Measurements from ENCODE around the gene RAP1GDS1. TPM values are rescaled to one million over a fixed set of nuclear protein-coding genes. Genes with fewer than 3 reads are reported as not detected.
A peak's percentile ranks its signal among the peaks of the same experiment; 100 is the strongest.
"Not testable (repeated sequence)": the region's sequence is repeated elsewhere in the genome, so short reads cannot be mapped to it uniquely, and the experiment has no call there.

RAP1GDS1 gene
- total RNA-seq, 1 experiment from 2014 or later: 141 TPM

DNA sequence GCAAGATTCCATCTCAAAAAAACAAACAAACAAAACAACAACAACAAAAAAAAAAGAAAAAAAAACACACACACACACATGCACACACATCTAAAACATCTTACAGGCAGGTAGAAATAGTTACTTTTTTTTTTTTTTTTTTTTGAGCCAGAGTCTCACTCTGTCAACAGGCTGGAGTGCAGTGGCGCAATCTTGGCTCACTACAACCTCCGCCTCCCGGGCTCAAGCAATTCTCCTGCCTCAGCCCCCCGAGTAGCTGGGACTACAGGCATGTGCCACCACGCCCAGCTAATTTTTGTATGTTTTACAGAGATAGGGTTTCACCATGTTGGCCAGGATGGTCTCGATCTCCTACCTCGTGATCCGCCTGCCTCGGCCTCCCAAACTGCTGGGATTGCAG lies 196.2 kb downstream of the RAP1GDS1 start:
- not testable (repeated sequence) for H3K27ac ChIP-seq (ENCODE audit: low read length); H3K4me3 ChIP-seq (ENCODE audit: low read length)

DNA sequence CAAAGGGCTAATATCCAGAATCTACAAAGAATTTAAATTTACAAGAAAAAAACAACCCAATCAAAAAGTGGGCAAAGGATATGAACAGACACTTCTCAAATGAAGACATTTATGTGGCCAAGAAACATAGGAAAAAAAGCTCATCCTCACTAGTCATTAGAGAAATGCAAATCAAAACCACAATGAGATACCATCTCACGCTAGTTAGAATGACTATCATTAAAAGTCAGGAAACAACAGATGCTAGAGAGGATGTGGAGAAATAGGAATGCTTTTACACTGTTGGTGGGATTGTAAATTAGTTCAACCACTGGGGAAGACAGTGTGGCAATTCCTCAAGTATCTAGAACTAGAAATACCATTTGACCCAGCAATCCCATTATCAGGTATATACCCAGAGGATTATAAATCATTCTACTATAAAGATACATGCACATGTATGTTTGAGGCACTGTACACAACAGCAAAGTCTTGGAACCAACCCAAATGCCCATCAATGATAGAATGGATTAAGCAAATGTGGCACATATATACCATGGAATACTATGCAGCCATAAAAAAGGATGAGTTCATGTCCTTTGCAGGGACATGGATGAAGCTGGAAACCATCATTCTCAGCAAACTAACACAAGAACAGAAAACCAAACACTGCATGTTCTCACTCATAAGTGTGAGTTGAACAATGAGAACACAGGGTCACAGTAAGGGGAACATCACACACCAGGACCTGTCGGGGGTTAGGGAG lies 200.1 kb downstream of the RAP1GDS1 start:
- not testable (repeated sequence) for H3K9ac ChIP-seq (ENCODE audit: low read length); H3K4me2 ChIP-seq (ENCODE audit: low read depth, low read length, poor library complexity, severe bottlenecking); H3K9me3 ChIP-seq (ENCODE audit: low read length); H4K20me1 ChIP-seq (ENCODE audit: insufficient read depth, low read depth, low read length); H3K27ac ChIP-seq (ENCODE audit: low read length); H3K4me3 ChIP-seq (ENCODE audit: low read length); H3K27me3 ChIP-seq (ENCODE audit: low read length); H2AFZ ChIP-seq (ENCODE audit: low read length); DNase-seq; H3K4me1 ChIP-seq (ENCODE audit: low read length); H3K9me2 ChIP-seq (replicated peaks; ENCODE audit: insufficient read depth, low read length); H3K36me3 ChIP-seq (ENCODE audit: insufficient read depth, low read length); H3K79me2 ChIP-seq (ENCODE audit: low read length)

More for the DNA sequence above, 196.2 kb downstream of the RAP1GDS1 start:
- not testable (repeated sequence) for H3K9me3 ChIP-seq (ENCODE audit: low read length); H4K20me1 ChIP-seq (ENCODE audit: insufficient read depth, low read depth, low read length); H3K4me1 ChIP-seq (ENCODE audit: low read length); H3K9me2 ChIP-seq (replicated peaks; ENCODE audit: insufficient read depth, low read length); H3K9ac ChIP-seq (ENCODE audit: low read length); H2AFZ ChIP-seq (ENCODE audit: low read length); H3K79me2 ChIP-seq (ENCODE audit: low read length); H3K4me2 ChIP-seq (ENCODE audit: low read depth, low read length, poor library complexity, severe bottlenecking); H3K36me3 ChIP-seq (ENCODE audit: insufficient read depth, low read length); H3K27me3 ChIP-seq (ENCODE audit: low read length); DNase-seq

DNA sequence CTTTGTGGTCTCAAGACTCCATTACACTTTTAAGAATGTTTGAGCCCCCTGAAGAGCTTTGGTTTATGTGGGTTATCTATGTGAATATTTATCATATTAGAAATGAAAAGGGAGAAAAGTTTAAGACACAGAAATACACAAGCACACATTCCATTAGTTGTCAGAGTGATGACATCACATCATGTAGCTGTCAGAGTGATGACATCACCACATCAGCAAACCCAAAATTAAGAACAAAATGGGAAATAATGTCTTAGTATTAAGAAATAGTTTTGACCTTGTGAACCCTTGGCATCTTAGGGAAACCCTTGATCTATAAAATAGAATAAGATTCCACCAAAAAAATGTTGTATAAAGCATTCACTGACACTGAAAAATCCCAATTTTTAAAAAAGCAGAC lies 201.3 kb downstream of the RAP1GDS1 start:
- Histone ChIP-seq H3K27me3 (ENCODE audit: low read length) (no peaks in the 10 kb centered on the region), H3K36me3 (ENCODE audit: insufficient read depth, low read length) (no peaks in the 10 kb centered on the region), H3K9me3 (ENCODE audit: low read length) (no peaks in the 10 kb centered on the region), H3K4me1 (ENCODE audit: low read length) (no peaks in the 10 kb centered on the region), H3K9me2 (replicated peaks; ENCODE audit: insufficient read depth, low read length) (no peaks in the 10 kb centered on the region), H4K20me1 (ENCODE audit: insufficient read depth, low read depth, low read length) (no peaks in the 10 kb centered on the region), H2AFZ (ENCODE audit: low read length) (no peak overlapping the region), H3K4me3 (ENCODE audit: low read length) (no peak overlapping the region), H3K4me2 (ENCODE audit: low read depth, low read length, poor library complexity, severe bottlenecking) (no peak overlapping the region), H3K9ac (ENCODE audit: low read length) (no peak overlapping the region), H3K79me2 (ENCODE audit: low read length) (no peaks in the 10 kb centered on the region), H3K27ac (ENCODE audit: low read length) (no peak overlapping the region)
- no peak for DNase-seq

DNA sequence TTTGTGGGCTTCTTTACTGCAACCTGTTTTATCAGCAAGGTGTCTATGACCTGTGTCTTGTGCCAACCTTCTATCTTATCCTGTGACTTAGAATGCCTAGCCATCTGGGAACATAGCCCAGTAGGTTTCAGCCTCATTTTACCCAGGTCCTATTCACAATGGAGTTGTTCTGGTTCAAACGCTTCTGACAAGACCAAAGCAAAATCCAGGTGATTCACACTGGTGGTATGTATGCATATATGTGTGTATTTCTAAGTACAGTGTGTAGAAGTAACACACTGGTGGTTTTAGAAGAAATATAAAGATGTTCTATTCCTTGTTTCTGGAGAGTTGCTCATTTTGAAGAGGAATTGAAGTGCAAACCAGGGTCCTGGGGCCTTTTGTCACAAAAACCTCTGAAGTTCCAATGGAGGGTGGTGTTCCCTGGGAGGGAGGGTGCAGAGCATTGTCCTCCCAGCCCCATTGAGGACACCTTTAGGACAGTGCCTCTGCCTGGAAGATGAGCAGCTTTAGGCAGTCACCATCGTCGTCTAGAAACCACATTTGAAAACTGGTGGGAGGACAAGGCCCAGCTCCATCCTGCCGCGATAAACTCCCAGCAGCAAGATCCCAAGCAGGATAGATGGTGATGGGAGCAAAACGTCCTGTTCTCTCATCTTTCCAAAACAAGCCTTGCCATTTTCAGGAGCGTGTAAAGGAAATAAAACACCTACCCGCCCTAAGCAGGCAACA lies 205.8 kb downstream of the RAP1GDS1 start:
- Histone ChIP-seq H3K4me1 (ENCODE audit: low read length) (peaks cover 4% of the 10 kb centered on the region), H3K4me3 (ENCODE audit: low read length) (no peak overlapping the region), H4K20me1 (ENCODE audit: insufficient read depth, low read depth, low read length) (no peaks in the 10 kb centered on the region), H3K27me3 (ENCODE audit: low read length) (no peaks in the 10 kb centered on the region), H3K9ac (ENCODE audit: low read length) (no peak overlapping the region), H3K79me2 (ENCODE audit: low read length) (no peaks in the 10 kb centered on the region), H3K4me2 (ENCODE audit: low read depth, low read length, poor library complexity, severe bottlenecking) (no peak overlapping the region), H3K36me3 (ENCODE audit: insufficient read depth, low read length) (no peaks in the 10 kb centered on the region), H3K9me3 (ENCODE audit: low read length) (no peaks in the 10 kb centered on the region), H3K27ac (ENCODE audit: low read length) (no peak overlapping the region), H3K9me2 (replicated peaks; ENCODE audit: insufficient read depth, low read length) (no peaks in the 10 kb centered on the region), H2AFZ (ENCODE audit: low read length) (no peak overlapping the region)
- no peak for DNase-seq

DNA sequence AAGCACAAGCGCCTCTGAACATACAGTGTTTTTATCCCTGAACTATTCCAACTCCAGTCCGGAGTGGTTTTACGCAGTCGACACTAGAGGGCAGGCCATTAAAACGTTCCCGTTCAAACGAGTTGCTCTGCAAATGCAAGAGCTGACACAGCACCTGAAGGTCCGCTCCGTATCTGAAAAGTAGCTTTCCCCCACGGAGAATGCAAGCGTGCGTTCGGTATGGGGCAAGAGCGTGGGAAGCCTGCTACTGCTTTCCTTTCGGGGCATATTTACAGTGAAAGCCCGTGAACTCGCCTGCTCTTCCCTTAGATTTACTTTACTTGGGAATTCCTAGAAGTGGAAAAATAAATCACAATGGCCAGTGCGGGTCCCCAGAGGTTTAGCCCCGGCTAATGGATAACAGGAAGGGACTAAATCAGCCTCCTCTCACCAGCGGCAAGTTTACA lies 206.5 kb downstream of the RAP1GDS1 start:
- H3K9ac ChIP-seq (ENCODE audit: low read length): no peak overlapping the region

DNA sequence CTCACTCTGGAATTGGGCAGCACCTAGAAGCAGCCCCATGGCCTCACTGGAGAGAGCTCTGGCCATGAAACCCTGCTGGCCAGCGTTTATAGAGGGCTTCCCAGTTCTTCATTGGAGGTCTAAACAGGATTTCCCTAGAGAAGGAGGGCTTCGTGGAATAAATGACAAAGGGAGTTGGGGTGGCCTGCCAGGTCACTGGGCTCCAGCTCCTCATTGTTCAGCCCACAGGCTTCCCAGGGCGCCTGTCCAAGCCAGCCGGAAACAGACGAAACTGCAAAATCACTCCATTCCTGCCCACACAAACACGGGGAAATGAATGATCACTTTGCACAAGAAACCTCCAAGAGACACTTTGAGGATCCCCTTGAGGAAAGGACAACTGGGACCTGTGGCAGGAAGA lies 207.5 kb downstream of the RAP1GDS1 start:
- H3K9me2 ChIP-seq (replicated peaks; ENCODE audit: insufficient read depth, low read length): no peaks in the 10 kb centered on the region
- no peak overlapping the region for H3K27ac ChIP-seq (ENCODE audit: low read length)
- no peaks in the 10 kb centered on the region for H3K9me3 ChIP-seq (ENCODE audit: low read length)
- H3K4me3 ChIP-seq (ENCODE audit: low read length): no peak overlapping the region
- H3K4me2 ChIP-seq (ENCODE audit: low read depth, low read length, poor library complexity, severe bottlenecking): no peak overlapping the region
- no peaks in the 10 kb centered on the region for H4K20me1 ChIP-seq (ENCODE audit: insufficient read depth, low read depth, low read length)
- no peaks in the 10 kb centered on the region for H3K36me3 ChIP-seq (ENCODE audit: insufficient read depth, low read length)
- H2AFZ ChIP-seq (ENCODE audit: low read length): no peak overlapping the region
- no peaks in the 10 kb centered on the region for H3K79me2 ChIP-seq (ENCODE audit: low read length)
- peaks cover 4% of the 10 kb centered on the region for H3K4me1 ChIP-seq (ENCODE audit: low read length)
- no peak overlapping the region for H3K9ac ChIP-seq (ENCODE audit: low read length)
- no peak for DNase-seq
- H3K27me3 ChIP-seq (ENCODE audit: low read length): no peaks in the 10 kb centered on the region

More for the DNA sequence above, 206.5 kb downstream of the RAP1GDS1 start:
- no peak overlapping the region for H3K27ac ChIP-seq (ENCODE audit: low read length)
- peak overlapping the region; percentile 50 for H3K4me2 ChIP-seq (ENCODE audit: low read depth, low read length, poor library complexity, severe bottlenecking)
- no peaks in the 10 kb centered on the region for H3K36me3 ChIP-seq (ENCODE audit: insufficient read depth, low read length)
- H3K4me3 ChIP-seq (ENCODE audit: low read length): peak overlapping the region; percentile 41; the same call in 1 of the 2 replicates
- no peaks in the 10 kb centered on the region for H3K9me2 ChIP-seq (replicated peaks; ENCODE audit: insufficient read depth, low read length)
- H3K27me3 ChIP-seq (ENCODE audit: low read length): no peaks in the 10 kb centered on the region
- no peak overlapping the region for H2AFZ ChIP-seq (ENCODE audit: low read length)
- no peaks in the 10 kb centered on the region for H3K9me3 ChIP-seq (ENCODE audit: low read length)
- H3K79me2 ChIP-seq (ENCODE audit: low read length): no peaks in the 10 kb centered on the region
- H4K20me1 ChIP-seq (ENCODE audit: insufficient read depth, low read depth, low read length): no peaks in the 10 kb centered on the region
- peaks cover 4% of the 10 kb centered on the region for H3K4me1 ChIP-seq (ENCODE audit: low read length)
- peak; percentile 91 for DNase-seq

DNA sequence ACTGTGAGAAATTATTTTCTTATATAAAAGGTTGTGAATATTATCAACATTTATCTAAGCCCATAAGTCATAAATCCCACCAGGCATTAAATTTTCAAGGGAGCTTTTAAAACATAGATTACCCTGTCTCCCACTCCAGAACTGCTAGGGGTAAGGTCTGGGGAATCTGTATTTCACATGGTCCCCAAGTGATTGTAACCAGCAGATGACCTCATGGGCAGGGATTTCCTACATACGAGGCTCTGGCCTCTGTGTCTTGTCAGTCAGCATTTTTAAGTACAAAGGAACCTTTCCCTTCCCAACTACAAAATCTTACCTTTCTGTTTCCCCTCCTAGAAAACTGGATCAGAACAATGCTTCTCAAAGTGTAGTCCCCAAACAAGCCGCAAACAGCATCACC lies 208.6 kb downstream of the RAP1GDS1 start:
- Histone ChIP-seq H3K9me3 (ENCODE audit: low read length) (no peaks in the 10 kb centered on the region), H3K9ac (ENCODE audit: low read length) (no peak overlapping the region), H3K79me2 (ENCODE audit: low read length) (no peaks in the 10 kb centered on the region), H3K4me3 (ENCODE audit: low read length) (no peak overlapping the region), H3K4me2 (ENCODE audit: low read depth, low read length, poor library complexity, severe bottlenecking) (no peak overlapping the region), H3K36me3 (ENCODE audit: insufficient read depth, low read length) (no peaks in the 10 kb centered on the region), H3K27ac (ENCODE audit: low read length) (no peak overlapping the region), H3K27me3 (ENCODE audit: low read length) (no peaks in the 10 kb centered on the region), H3K9me2 (replicated peaks; ENCODE audit: insufficient read depth, low read length) (no peaks in the 10 kb centered on the region), H2AFZ (ENCODE audit: low read length) (no peak overlapping the region), H3K4me1 (ENCODE audit: low read length) (peaks cover 4% of the 10 kb centered on the region), H4K20me1 (ENCODE audit: insufficient read depth, low read depth, low read length) (no peaks in the 10 kb centered on the region)
- no peak for DNase-seq

DNA sequence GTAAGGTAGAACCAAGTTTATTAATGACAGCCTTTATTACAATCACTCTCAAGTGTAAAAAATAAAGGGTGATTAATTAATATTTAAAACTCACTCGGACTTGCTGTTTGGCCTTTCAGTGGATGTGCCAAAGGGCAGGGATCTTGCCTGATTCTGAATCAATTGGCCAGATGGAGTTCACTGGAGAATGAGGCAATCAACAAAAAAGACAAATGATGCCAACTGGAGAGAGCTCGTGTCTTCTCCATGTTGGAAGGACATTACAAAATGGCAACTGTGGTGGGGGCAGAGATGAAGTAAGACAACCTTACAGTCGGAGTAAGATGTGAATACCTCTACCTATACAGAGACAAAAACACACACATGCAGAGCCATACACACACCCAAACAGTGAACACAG lies 209.2 kb downstream of the RAP1GDS1 start:
- no peak overlapping the region for H3K27ac ChIP-seq (ENCODE audit: low read length)
- H3K4me2 ChIP-seq (ENCODE audit: low read depth, low read length, poor library complexity, severe bottlenecking): no peak overlapping the region
- no peaks in the 10 kb centered on the region for H3K79me2 ChIP-seq (ENCODE audit: low read length)
- peaks cover 4% of the 10 kb centered on the region for H3K4me1 ChIP-seq (ENCODE audit: low read length)
- H3K4me3 ChIP-seq (ENCODE audit: low read length): no peak overlapping the region
- no peak overlapping the region for H3K9ac ChIP-seq (ENCODE audit: low read length)
- no peaks in the 10 kb centered on the region for H4K20me1 ChIP-seq (ENCODE audit: insufficient read depth, low read depth, low read length)
- no peaks in the 10 kb centered on the region for H3K27me3 ChIP-seq (ENCODE audit: low read length)
- H3K9me2 ChIP-seq (replicated peaks; ENCODE audit: insufficient read depth, low read length): no peaks in the 10 kb centered on the region
- H3K36me3 ChIP-seq (ENCODE audit: insufficient read depth, low read length): no peaks in the 10 kb centered on the region
- no peaks in the 10 kb centered on the region for H3K9me3 ChIP-seq (ENCODE audit: low read length)
- no peak overlapping the region for H2AFZ ChIP-seq (ENCODE audit: low read length)
- DNase-seq: no peak
